IMR-90 (cell line): Measurements from ENCODE around the gene FRMD5. TPM values are rescaled to one million over a fixed set of nuclear protein-coding genes. Genes with fewer than 3 reads are reported as not detected.

Experiments used
- ATAC-seq: fragments of 200-7000 bp; cut with Tn5 transposase; 2 replicates; pipeline ENCODE4 v1.9.1; 2020; ENCODE audit warnings: low read depth, mild to moderate bottlenecking, moderate library complexity
- BruUV-seq: library from RNA; stranded (reverse); fragments of 400-500 nt; replicated peaks from 2 replicates; lab custom pipeline; 2021; lab: Mats Ljungman, UMichigan
- CTCF ChIA-PET: fragments of 300-600 bp; formaldehyde crosslinking; extraction: SDS; loops from one replicate; lab custom pipeline; 2021; ENCODE audit warnings: antibody characterized with exemption; lab: Yijun Ruan, JAX
- POLR2A ChIA-PET: fragments of 300-600 bp; sonication (Branson Sonifier 250); formaldehyde crosslinking; loops from one replicate; lab custom pipeline; 2022; ENCODE audit warnings: antibody characterized with exemption; ENCODE audit not compliant: unreplicated experiment; lab: Charles Lee
- DNase-seq: peaks from one replicate; pipeline ENCODE4 v3.0.0; 2013
- H2AFZ ChIP-seq: replicated peaks from 2 replicates; pipeline ENCODE3; 2013; ENCODE audit warnings: low read length, mild to moderate bottlenecking; ENCODE audit not compliant: poor library complexity
- H2AK5ac ChIP-seq: 2 replicates; pipeline ENCODE4 v1.6.1; 2013; ENCODE audit warnings: low read depth, low read length, inconsistent platforms
- H2AK9ac ChIP-seq: replicated peaks from 2 replicates; pipeline ENCODE3; 2013; ENCODE audit warnings: mild to moderate bottlenecking, low read depth, low read length, moderate library complexity; ENCODE audit not compliant: poor library complexity
- H2BK120ac ChIP-seq: 2 replicates; pipeline ENCODE4 v1.6.1; 2013; ENCODE audit warnings: low read depth, low read length, inconsistent platforms
- H2BK15ac ChIP-seq: 3 replicates; pipeline ENCODE4 v1.6.1; 2013; ENCODE audit warnings: low read depth, low read length, inconsistent platforms
- H2BK20ac ChIP-seq: 2 replicates; pipeline ENCODE4 v1.6.1; 2013; ENCODE audit warnings: low read depth, mild to moderate bottlenecking, inconsistent platforms, low read length, moderate library complexity
- H2BK5ac ChIP-seq: 2 replicates; pipeline ENCODE4 v1.6.1; 2013; ENCODE audit warnings: mild to moderate bottlenecking, low read depth, low read length, inconsistent platforms; ENCODE audit not compliant: poor library complexity, severe bottlenecking
- H3K14ac ChIP-seq: replicated peaks from 2 replicates; pipeline ENCODE4 v1.6.1; 2013; ENCODE audit warnings: low read depth, low read length, inconsistent platforms
- H3K18ac ChIP-seq: 2 replicates; pipeline ENCODE4 v1.6.1; 2013; ENCODE audit warnings: low read depth, low read length, control low read depth
- H3K23ac ChIP-seq: 2 replicates; pipeline ENCODE4 v1.6.1; 2013; ENCODE audit warnings: low read depth, low read length, inconsistent platforms
- H3K27ac ChIP-seq: 2 replicates; pipeline ENCODE4 v1.5.1; 2013; ENCODE audit warnings: mild to moderate bottlenecking, control low read depth, low read length; ENCODE audit not compliant: insufficient read depth
- H3K27me3 ChIP-seq: 2 replicates; pipeline ENCODE4 v1.6.1; 2013; ENCODE audit warnings: low read length; ENCODE audit not compliant: control insufficient read depth, insufficient read depth
- H3K36me3 ChIP-seq: 2 replicates; pipeline ENCODE4 v1.6.1; 2013; ENCODE audit warnings: low read length, mixed read lengths; ENCODE audit not compliant: control insufficient read depth, insufficient read depth
- H3K4ac ChIP-seq: 2 replicates; pipeline ENCODE4 v1.6.1; 2013; ENCODE audit warnings: low read depth, low read length, inconsistent platforms
- H3K4me1 ChIP-seq: 2 replicates; pipeline ENCODE4 v1.6.1; 2013; ENCODE audit warnings: low read length, mixed read lengths; ENCODE audit not compliant: control insufficient read depth, insufficient read depth
- H3K4me2 ChIP-seq: 2 replicates; pipeline ENCODE4 v1.6.1; 2013; ENCODE audit warnings: low read depth, mild to moderate bottlenecking, control low read depth, low read length, moderate library complexity
- H3K4me3 ChIP-seq: 2 replicates; pipeline ENCODE4 v1.5.1; 2013; ENCODE audit warnings: low read depth, mild to moderate bottlenecking, control low read depth, low read length, moderate library complexity; ENCODE audit not compliant: insufficient read depth
- H3K56ac ChIP-seq: 2 replicates; pipeline ENCODE4 v1.6.1; 2013; ENCODE audit warnings: low read length, inconsistent platforms; ENCODE audit not compliant: insufficient read depth; ENCODE audit errors: extremely low read depth
- H3K79me1 ChIP-seq, 2 experiments: 2 replicates each; pipeline ENCODE4 v1.6.1; 2013; ENCODE audit warnings: low read length in 2 of 2, inconsistent platforms in 1 of 2, low read depth in 1 of 2
- H3K9ac ChIP-seq: 2 replicates; pipeline ENCODE4 v1.6.1; 2013; ENCODE audit warnings: low read depth, low read length, control low read depth
- H3K9me1 ChIP-seq: 2 replicates; pipeline ENCODE4 v1.6.1; 2013; ENCODE audit warnings: low read length, inconsistent platforms; ENCODE audit not compliant: insufficient read depth
- H3K9me3 ChIP-seq: 2 replicates; pipeline ENCODE4 v1.6.1; 2013; ENCODE audit warnings: low read length; ENCODE audit not compliant: control insufficient read depth, insufficient read depth
- H4K20me1 ChIP-seq: 2 replicates; pipeline ENCODE4 v1.6.1; 2013; ENCODE audit warnings: low read length, inconsistent platforms; ENCODE audit not compliant: insufficient read depth
- H4K5ac ChIP-seq: 2 replicates; pipeline ENCODE4 v1.6.1; 2013; ENCODE audit warnings: mild to moderate bottlenecking, low read depth, low read length, control low read depth
- H4K8ac ChIP-seq, 2 experiments: 2 replicates each; pipeline ENCODE4 v1.6.1; 2013; ENCODE audit warnings: low read depth in 2 of 2, low read length in 2 of 2, control low read depth in 1 of 2, inconsistent platforms in 1 of 2
- H4K91ac ChIP-seq: 2 replicates; pipeline ENCODE4 v1.6.1; 2013; ENCODE audit warnings: low read depth, low read length, inconsistent platforms; ENCODE audit not compliant: insufficient read depth
- BHLHE40 ChIP-seq: fragments of 150-350 bp; IDR thresholded peaks from 2 replicates; pipeline ENCODE4 v1.6.1; 2016; ENCODE audit warnings: mild to moderate bottlenecking, low read depth, low read length
- CEBPB ChIP-seq: IDR thresholded peaks from 2 replicates; pipeline ENCODE4 v1.6.1; 2012; ENCODE audit warnings: low read depth, low read length, improper control_type of control experiment
- CHD1 ChIP-seq: IDR thresholded peaks from 2 replicates; pipeline ENCODE4 v1.6.1; 2012; ENCODE audit warnings: low read depth, low read length, improper control_type of control experiment
- ELK1 ChIP-seq: fragments of 150-350 bp; IDR thresholded peaks from 2 replicates; pipeline ENCODE4 v1.6.1; 2016; ENCODE audit warnings: low read depth, mild to moderate bottlenecking, low read length, moderate library complexity, borderline replicate concordance
- MAFK ChIP-seq: IDR thresholded peaks from 2 replicates; pipeline ENCODE4 v1.6.1; 2012; ENCODE audit warnings: low read depth, low read length, improper control_type of control experiment
- MXI1 ChIP-seq: IDR thresholded peaks from 2 replicates; pipeline ENCODE4 v1.6.1; 2012; ENCODE audit warnings: low read depth, mild to moderate bottlenecking, low read length, moderate library complexity, borderline replicate concordance
- NFE2L2 ChIP-seq: fragments of 150-350 bp; IDR thresholded peaks from 2 replicates; pipeline ENCODE4 v1.6.1; 2016; ENCODE audit warnings: low read depth, mild to moderate bottlenecking, low read length
- RAD21 ChIP-seq: IDR thresholded peaks from 2 replicates; pipeline ENCODE4 v1.6.1; 2012; ENCODE audit warnings: low read length, improper control_type of control experiment
- RCOR1 ChIP-seq: IDR thresholded peaks from 2 replicates; pipeline ENCODE4 v1.6.1; 2012; ENCODE audit warnings: mild to moderate bottlenecking, low read length, improper control_type of control experiment; ENCODE audit not compliant: insufficient replicate concordance
- RFX5 ChIP-seq: IDR thresholded peaks from 2 replicates; pipeline ENCODE4 v1.8.0; 2012; ENCODE audit warnings: low read depth, mild to moderate bottlenecking, low read length, moderate library complexity
- SMC3 ChIP-seq: fragments of 150-350 bp; IDR thresholded peaks from 2 replicates; pipeline ENCODE4 v1.6.1; 2016; ENCODE audit warnings: low read depth, mild to moderate bottlenecking, antibody characterized with exemption, low read length, moderate library complexity
- USF2 ChIP-seq: fragments of 150-350 bp; IDR thresholded peaks from 2 replicates; pipeline ENCODE4 v1.6.1; 2017; ENCODE audit warnings: mild to moderate bottlenecking, antibody characterized with exemption, low read length, low read depth
- WGBS, 2 experiments: methylation state at CpG; one replicate each; pipeline versions ENCODE4 v1.1.5 to v1.1.7; 2013; ENCODE audit warnings: missing lambda C conversion rate in 2 of 2; ENCODE audit not compliant: insufficient read length in 1 of 2; ENCODE audit errors: extremely low coverage in 2 of 2; 5-methylcytosine and 5-hydroxymethylcytosine counted together
- dilution Hi-C: fragments of 300-500 bp; cut with HindIII; formaldehyde crosslinking; loops from one replicate; pipeline ENCODE4 v1.14.3; 2018; ENCODE audit warnings: low sequenced_read_pairs; ENCODE audit not compliant: unreplicated experiment
- in situ Hi-C: fragments of 300-500 bp; cut with MboI; formaldehyde crosslinking; loops from 3 replicates; pipeline ENCODE4 v1.14.3; 2019; ENCODE audit warnings: low sequenced_read_pairs, inconsistent platforms, mixed read lengths
- intact Hi-C: fragments of 100-400 bp; cut with micrococcal nuclease; formaldehyde crosslinking; loops from 2 replicates; pipeline ENCODE4 v1.10.0; 2022
- polyA plus RNA-seq, 3 experiments: library from polyadenylated mRNA; depleted of rRNA; stranded (reverse); fragments of >200 nt; gene quantifications; 2 replicates each; pipeline ENCODE4 v1.2.3, GENCODE V29; 2012; ENCODE audit warnings: low replicate concordance in 1 of 3
- total RNA-seq: library from RNA; depleted of rRNA; stranded (reverse); fragments of >200 nt; gene quantifications from 2 replicates; pipeline ENCODE4 v1.2.3, GENCODE V29; 2012

Gene FRMD5
- total and polyA plus RNA-seq, 2 of the 4 experiments (the other 2 are of a cell fraction) = 4.1 to 5.4 TPM

- no peak overlapping the region for H2AK9ac ChIP-seq
- H3K27me3 ChIP-seq = no peaks in the 10 kb centered on the region
- no peaks in the 10 kb centered on the region for H3K36me3 ChIP-seq
- no peaks in the 10 kb centered on the region for H3K4me1 ChIP-seq
- BruUV-seq = no TSS peak
- no peak overlapping the region for H3K23ac ChIP-seq
- H4K20me1 ChIP-seq = no peaks in the 10 kb centered on the region
- no peak overlapping the region for H2AK5ac ChIP-seq
- no peak overlapping the region for H4K91ac ChIP-seq
- ChIA-PET POLR2A (no interaction called here), CTCF (interaction anchor here (0.7 to 1.1 kb wide), 2 partner anchors 15 to 55 kb away, joined by 3 read pairs; no protein-coding TSS in a partner anchor)
- H3K9me1 ChIP-seq = no peaks in the 10 kb centered on the region
- no peak overlapping the region for H3K56ac ChIP-seq
- no peak overlapping the region for H4K8ac ChIP-seq
- H3K4ac ChIP-seq = no peak overlapping the region
- no peaks in the 10 kb centered on the region for H3K9me3 ChIP-seq
- H3K9ac ChIP-seq = no peak overlapping the region
- dilution Hi-C loops = no loop called here
- TF ChIP-seq BHLHE40 = no peak
- no peak for TF ChIP-seq RAD21
- TF ChIP-seq SMC3 = no peak
- no peak for TF ChIP-seq MAFK
- TF ChIP-seq CHD1 = no peak
- no peak for TF ChIP-seq NFE2L2
- no peak for TF ChIP-seq RFX5
- no peak for TF ChIP-seq USF2
- no peak for TF ChIP-seq MXI1
- TF ChIP-seq CEBPB = no peak
- no peak for TF ChIP-seq RCOR1
- no peak for TF ChIP-seq ELK1
- no peak overlapping the region for H3K4me3 ChIP-seq
- ATAC-seq (no peak), DNase-seq (no peak)
- no peak overlapping the region for H3K18ac ChIP-seq
- no peak overlapping the region for H2BK120ac ChIP-seq
- H3K27ac ChIP-seq = no peak overlapping the region
- whole genome bisulfite sequencing, 2 experiments = 60% methylated on average over 4 of the region's 7 CpGs; no CpG with 5 or more reads in 1 of the 2 experiments
- H2BK5ac ChIP-seq = no peak overlapping the region
- in situ Hi-C loops = no loop called here
- H2BK20ac ChIP-seq = no peak overlapping the region
- no peak overlapping the region for H2BK15ac ChIP-seq
- no peak overlapping the region for H3K14ac ChIP-seq
- H3K79me1 ChIP-seq = no peaks in the 10 kb centered on the region
- no peak overlapping the region for H3K4me2 ChIP-seq
- intact Hi-C loops = no loop called here
- H2AFZ ChIP-seq = no peak overlapping the region
- no peak overlapping the region for H4K5ac ChIP-seq
These were observed 208.9 kb downstream of the FRMD5 start for GRCh38 chr15:43985976-43986680.
